ENCODE results near the gene ATG16L2.

Gene ATG16L2

GRCh38 chr11:72788241-72788640 lies 26.0 kb upstream of the ATG16L2 start:
- TF ChIP-seq ZFX (IDR thresholded peaks at IDR 0.05; ENCODE audit: borderline replicate concordance), result no peak
- TF ChIP-seq, protein P1, sequence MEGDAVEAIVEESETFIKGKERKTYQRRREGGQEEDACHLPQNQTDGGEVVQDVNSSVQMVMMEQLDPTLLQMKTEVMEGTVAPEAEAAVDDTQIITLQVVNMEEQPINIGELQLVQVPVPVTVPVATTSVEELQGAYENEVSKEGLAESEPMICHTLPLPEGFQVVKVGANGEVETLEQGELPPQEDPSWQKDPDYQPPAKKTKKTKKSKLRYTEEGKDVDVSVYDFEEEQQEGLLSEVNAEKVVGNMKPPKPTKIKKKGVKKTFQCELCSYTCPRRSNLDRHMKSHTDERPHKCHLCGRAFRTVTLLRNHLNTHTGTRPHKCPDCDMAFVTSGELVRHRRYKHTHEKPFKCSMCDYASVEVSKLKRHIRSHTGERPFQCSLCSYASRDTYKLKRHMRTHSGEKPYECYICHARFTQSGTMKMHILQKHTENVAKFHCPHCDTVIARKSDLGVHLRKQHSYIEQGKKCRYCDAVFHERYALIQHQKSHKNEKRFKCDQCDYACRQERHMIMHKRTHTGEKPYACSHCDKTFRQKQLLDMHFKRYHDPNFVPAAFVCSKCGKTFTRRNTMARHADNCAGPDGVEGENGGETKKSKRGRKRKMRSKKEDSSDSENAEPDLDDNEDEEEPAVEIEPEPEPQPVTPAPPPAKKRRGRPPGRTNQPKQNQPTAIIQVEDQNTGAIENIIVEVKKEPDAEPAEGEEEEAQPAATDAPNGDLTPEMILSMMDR (IDR thresholded peaks at IDR 0.05), result no peak
- peak overlapping the region; percentile 98; the same call in 1 of the 2 replicates for H3K27ac ChIP-seq

- TF ChIP-seq, protein P1 (IDR thresholded peaks at IDR 0.05), result no peak
- TF ChIP-seq ZFX (IDR thresholded peaks at IDR 0.05; ENCODE audit: borderline replicate concordance), result no peak
- peak overlapping the region; percentile 33 for H3K27ac ChIP-seq
Measured at GRCh38 chr11:72789493-72790131, 24.6 kb upstream of the ATG16L2 start.

GRCh38 chr11:72791228-72791627 lies 23.0 kb upstream of the ATG16L2 start:
- peak overlapping the region; percentile 33; the same call in 1 of the 2 replicates for H3K27ac ChIP-seq

DNA sequence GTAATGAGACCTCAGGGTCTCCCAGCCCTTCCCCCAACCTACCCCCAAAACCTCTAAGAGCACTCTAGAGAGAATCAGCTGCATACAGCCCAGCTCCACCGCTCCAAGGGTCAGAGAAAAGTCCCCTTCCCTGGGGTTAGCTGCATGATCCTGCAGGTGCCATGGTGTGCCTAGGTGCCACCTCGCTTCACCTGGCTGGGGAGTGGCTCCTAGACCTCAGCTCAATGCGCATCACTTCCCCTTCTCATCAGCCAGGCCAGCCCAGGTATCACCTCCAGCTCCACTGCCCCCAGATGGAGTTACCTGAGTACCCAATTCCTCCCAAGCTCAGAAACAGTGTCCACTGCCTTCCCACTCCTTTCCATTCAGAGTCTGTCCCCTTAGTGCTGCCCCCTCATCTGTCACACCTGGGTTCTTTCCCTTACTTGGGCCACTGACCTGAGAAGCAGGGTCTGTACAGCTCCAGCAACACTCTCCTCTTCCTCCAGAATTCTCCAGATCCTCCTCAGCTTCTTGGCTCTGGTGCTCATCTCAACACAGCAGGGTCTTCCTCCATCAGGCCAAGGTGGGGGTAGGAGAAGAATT lies 21.7 kb upstream of the ATG16L2 start:
- peak overlapping the region; percentile 76 for H3K27ac ChIP-seq
- no peak for TF ChIP-seq ZFX (IDR thresholded peaks at IDR 0.05; ENCODE audit: borderline replicate concordance)
- TF ChIP-seq, protein P1 (IDR thresholded peaks at IDR 0.05), result no peak

GRCh38 chr11:72793076-72793424 lies 21.2 kb upstream of the ATG16L2 start:
- TF ChIP-seq, protein P1 (IDR thresholded peaks at IDR 0.05), result no peak
- TF ChIP-seq ZFX (IDR thresholded peaks at IDR 0.05; ENCODE audit: borderline replicate concordance), result no peak
- peak overlapping the region; percentile 76 for H3K27ac ChIP-seq

- peak within 1 kb of the TSS; percentile 76 for H3K27ac ChIP-seq
- TF ChIP-seq, protein P1 (IDR thresholded peaks at IDR 0.05), result peak; percentile 98
- no peak for TF ChIP-seq ZFX (IDR thresholded peaks at IDR 0.05; ENCODE audit: borderline replicate concordance)
Measured at GRCh38 chr11:72793425-72794367, 20.5 kb upstream of the ATG16L2 start, which contains the start of gene STARD10. TSS of gene STARD10 (minus strand) at chr11:72794047. CDS start at chr11:72781181, 12,866 bp downstream.

DNA sequence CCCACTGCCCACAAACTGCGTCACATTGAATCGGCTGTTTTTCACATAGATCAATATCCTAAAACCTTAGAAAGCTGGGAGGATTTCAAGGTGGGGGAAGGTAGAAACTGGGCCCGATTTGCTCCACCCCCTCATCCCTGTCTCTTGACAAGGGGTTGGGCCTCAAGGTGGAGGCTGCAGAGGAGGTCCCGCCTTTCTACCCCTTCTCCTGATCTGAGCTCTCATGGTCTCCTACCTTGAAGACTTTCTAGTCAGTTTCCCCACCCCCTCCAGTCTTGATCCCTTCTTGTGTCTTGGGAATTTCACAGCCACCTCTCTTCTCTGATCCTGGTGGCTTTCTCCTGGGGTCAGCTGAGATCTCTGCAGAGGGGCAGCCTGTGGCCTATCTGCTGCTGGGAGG lies 15.8 kb upstream of the ATG16L2 start:
- TF ChIP-seq ZFX (IDR thresholded peaks at IDR 0.05; ENCODE audit: borderline replicate concordance), result no peak
- TF ChIP-seq, protein P1 (IDR thresholded peaks at IDR 0.05), result no peak
- H3K27ac ChIP-seq, result no peak overlapping the region

Data from 22Rv1 (cell line).